Measurements from ENCODE around the gene KCNN4.
"Not testable (repeated sequence)": the region's sequence is repeated elsewhere in the genome, so short reads cannot be mapped to it uniquely, and the experiment has no call there.

The KCNN4 gene

GRCh38 chr19:43774103-43774939, 6.5 kb downstream of the KCNN4 start:
- no peak for DNase-seq (ENCODE audit: low spot score)

DNA sequence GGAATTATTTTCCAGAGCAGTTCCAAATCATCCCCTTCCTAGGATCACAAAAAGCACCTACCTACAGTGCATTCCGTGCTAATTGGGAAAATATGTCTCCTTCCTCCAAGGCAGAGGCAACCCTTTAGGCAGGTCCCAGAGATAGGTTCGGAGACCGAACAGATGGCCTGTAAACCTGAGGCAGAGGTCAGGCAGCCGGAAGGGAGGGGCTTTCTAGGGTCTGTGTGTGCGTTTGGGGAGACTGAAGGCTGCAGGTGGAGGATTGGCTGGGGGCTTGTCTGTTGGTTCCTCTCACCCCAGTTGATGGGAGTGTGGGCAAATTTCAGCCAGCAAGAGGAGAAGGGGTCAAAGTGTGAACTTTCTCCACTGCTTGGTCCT, 7.1 kb downstream of the KCNN4 start:
- DNase-seq (ENCODE audit: low spot score) = no peak

GRCh38 chr19:43769256-43769655, 11.5 kb downstream of the KCNN4 start:
- DNase-seq (ENCODE audit: low spot score) = no peak

DNA sequence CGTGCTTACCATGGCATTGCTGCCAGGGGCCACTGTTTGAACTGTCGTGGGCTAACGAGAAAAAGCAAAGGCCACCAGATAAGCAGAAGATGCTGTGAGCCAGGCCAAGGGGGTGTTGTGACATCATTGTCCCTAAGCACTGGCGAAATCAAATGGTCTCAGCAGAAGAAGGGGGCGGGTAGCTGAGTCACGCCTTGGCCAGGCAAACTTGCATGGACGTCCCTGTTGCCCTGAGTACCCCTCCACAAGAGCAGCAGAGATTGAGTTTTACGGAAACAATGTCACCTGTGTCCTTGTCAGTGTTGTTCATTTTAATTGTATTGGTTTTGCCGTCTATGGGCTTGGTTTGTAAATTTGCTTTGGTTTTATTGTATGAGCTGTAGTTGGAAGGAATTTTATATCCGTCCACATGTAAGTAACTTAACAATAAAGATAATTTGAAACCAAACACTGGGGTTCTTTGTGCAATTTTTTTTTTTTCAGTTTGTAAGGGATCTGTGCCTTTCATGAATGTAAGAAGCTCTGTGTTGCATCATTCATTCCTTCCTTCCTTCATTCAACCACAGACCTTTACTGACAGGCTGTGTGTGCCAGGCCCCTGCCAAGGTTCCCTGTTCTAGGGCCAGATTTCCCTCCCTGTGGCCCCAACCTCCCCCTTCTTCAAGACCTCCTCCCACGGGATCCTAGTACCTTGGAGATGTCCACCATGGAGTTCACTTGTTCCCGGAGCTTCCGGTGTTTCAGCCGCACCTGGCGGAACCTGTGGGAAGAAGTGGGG, 12.3 kb downstream of the KCNN4 start:
- DNase-seq (ENCODE audit: low spot score) = no peak

DNA sequence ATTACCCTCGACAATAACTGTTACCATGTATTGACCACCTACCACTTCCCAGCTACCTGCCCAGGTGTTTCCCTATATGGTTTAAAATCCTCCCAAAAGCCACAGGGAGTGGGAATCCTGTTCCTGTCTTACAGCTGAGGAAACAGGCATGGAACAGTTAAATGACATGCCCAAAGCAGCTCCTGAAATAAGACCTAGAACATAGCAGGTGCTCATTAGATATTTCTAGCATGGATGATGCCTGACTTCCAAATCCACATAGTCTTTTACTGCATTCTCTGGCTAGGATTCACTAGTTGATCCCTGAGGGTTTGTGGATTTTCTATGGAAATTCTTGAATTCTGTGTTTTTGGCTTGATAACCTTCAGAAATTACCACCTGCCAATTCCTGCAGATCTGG, 13.0 kb downstream of the KCNN4 start:
- DNase-seq (ENCODE audit: low spot score) = no peak

DNA sequence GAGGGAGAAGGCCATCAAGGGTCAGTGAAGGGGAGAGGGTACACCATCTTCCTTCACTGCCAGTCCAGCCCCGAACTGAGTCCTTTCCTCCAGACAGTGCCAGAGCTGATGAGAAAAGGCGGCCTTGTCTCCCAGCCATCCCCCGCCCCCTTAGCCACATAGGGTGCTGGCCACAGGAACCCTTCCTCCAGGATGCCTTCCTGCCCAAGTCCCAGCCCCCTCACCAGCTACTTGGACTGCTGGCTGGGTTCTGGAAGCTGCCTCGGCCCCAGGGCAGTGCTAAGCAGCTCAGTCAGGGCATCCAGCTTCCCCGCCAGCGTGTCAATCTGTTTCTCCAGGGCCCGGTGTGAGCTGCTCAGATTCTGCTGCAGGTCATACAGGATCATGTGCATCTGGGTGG, 13.5 kb downstream of the KCNN4 start:
- no peak for DNase-seq (ENCODE audit: low spot score)

- no peak for DNase-seq (ENCODE audit: low spot score)
These were observed 14.1 kb downstream of the KCNN4 start for GRCh38 chr19:43766755-43767043.

GRCh38 chr19:43765109-43765876, 15.5 kb downstream of the KCNN4 start:
- DNase-seq (ENCODE audit: low spot score) = no peak

GRCh38 chr19:43764684-43765083, 16.1 kb downstream of the KCNN4 start:
- DNase-seq (ENCODE audit: low spot score) = not testable (repeated sequence)

DNA sequence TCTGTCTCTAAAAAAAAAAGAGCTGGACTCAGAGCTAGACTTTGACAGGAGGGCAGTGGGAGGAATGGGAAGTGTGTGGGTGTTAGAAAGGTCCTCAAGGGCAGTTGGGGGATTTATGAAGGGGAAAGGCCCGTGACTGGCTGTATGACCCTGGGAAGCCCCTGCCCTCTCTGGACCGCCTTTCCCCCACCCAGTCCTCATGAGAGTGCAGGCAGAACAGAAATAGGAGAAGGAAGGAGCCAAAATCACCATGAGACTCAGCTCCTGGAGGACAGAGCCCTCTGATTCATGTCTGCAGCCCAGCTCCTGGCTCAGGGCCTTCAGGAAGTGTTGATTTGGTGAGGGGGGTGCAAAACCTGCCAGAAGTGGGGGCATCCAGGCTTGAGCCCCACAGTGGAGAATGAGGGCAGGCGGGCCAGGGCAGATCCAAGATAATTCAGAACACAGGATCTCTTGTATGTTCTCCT, 17.3 kb downstream of the KCNN4 start:
- no peak for DNase-seq (ENCODE audit: low spot score)

- DNase-seq (ENCODE audit: low spot score) = no peak
These were observed 18.0 kb downstream of the KCNN4 start for GRCh38 chr19:43762814-43763213.

DNA sequence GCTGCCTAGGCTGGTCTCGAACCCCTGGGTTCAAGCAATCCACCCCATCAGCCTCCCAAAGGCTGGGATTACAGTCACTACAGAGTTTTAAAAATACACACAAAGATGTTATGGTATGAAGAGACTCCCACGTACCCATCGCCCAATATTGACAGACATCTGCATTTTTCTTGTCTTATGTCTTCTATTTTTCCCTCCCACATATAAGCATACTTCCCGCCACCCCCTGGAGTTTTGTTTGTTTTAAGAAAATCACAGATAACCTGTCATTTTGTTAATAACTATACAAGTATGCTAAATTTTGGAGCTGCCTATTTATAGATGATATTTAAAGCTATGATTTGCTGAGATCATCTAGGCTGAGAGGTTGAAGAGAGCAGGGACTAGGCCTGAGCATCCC, 19.8 kb downstream of the KCNN4 start:
- DNase-seq (ENCODE audit: low spot score) = no peak

- DNase-seq (ENCODE audit: low spot score) = no peak
These were observed 21.3 kb downstream of the KCNN4 start for GRCh38 chr19:43759515-43759914.

DNA sequence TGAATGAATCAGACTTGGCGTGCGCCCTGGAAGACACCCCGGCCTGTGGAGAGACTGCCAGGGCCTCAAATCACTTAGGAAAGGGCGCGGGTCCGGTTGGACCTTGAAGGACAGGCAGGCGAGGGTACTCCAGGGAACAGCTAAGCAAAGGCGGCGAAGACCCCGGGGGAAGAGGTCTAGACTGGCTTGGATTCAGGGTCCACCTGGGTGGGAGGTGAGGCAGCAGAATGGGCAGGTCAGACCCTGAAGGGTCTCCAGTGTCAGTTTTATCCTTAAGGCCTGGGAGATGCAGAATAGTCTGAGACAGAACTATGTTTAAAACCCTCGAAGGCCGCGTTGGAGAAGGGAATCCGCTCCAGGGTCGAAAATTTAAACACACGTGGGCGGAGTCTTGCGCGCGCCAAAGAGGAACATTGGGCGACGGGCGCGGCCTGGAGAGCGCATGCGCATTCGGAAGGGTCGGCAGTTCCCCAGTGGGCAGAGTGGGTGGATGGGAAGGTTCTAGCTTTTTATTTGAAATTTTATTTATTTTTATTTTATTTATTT, 25.4 kb downstream of the KCNN4 start:
- peak; percentile 83 for DNase-seq (ENCODE audit: low spot score)

DNA sequence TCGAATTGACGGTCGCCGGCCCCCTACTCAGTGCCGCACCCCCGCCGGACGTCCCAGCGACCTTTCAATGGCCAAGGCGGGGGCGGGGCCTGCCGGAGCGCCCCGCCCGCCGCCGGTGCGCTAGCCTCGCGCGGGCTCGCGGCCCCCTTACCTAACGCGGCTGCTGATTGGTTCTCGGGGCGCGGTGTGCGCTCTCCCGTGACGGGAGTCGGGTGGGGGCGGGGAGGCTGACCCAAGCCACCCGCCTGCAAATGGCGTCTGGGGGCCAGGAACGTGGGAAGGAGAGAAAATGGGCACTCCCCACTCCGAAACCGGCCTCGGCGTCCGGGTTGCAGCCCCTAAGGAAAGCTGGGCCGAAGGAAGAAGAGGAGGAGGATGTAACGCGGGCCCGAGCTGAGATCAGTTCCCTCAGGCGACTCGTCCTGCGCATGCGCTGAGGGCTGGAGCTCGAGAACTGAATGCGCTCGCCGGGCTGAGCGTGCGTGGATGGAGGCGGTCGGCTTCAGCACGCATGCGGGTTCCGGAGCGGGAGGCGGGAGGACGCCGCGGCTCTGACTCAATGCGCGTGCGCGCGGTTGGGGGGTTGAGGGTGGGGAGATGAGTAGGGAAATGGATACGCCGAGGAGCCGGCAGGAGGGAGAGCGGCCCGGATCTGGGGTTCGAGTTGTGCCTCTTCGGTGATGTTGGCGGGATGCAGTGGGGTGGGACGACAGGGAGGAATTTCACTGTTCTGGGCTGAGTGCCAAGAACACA, 26.1 kb downstream of the KCNN4 start, which contains the start of gene SMG9:
Gene SMG9, minus strand, starts transcription at position 460 of the 753 bp plus-strand sequence. CDS start 4,221 bp downstream, outside the sequence.
- peak; percentile 98 for DNase-seq (ENCODE audit: low spot score)

- no peak for DNase-seq (ENCODE audit: low spot score)
These were observed 26.6 kb downstream of the KCNN4 start for GRCh38 chr19:43754253-43754502.

GRCh38 chr19:43752287-43752875, 28.4 kb downstream of the KCNN4 start:
- no peak for DNase-seq (ENCODE audit: low spot score)

- DNase-seq (ENCODE audit: low spot score) = no peak
These were observed 29.1 kb downstream of the KCNN4 start for GRCh38 chr19:43751466-43752220.

- no peak for DNase-seq (ENCODE audit: low spot score)
These were observed 30.9 kb downstream of the KCNN4 start for GRCh38 chr19:43749898-43750297.

DNA sequence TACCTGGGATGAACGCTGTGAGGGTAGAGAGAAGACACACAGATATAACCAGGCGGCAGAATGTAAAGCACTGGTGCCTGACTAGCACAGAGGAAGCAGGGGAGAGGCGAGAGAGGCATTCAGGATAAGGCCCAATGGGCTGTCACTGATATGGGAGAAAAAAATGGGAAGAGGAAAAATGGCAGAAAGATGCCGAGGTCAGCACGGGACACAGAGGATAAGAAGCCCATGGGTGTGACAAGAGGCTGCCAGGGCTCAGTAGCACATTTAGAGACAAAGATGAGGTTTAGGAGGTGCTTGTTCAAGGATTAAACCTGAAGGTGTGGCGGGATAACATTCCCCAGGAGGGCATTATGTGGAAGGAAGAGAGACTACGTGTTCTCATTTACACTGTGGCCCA, 31.6 kb downstream of the KCNN4 start:
- no peak for DNase-seq (ENCODE audit: low spot score)

GRCh38 chr19:43748685-43749084, 32.1 kb downstream of the KCNN4 start:
- no peak for DNase-seq (ENCODE audit: low spot score)

Data from germinal center (tissue), 1 donor.